Hematopoietic multipotent progenitor cell treated with erythropoietin and hydrocortisone succinate and interleukin-3 and kit ligand, for 15 days (in vitro differentiated cells): ENCODE data around the gene DUSP22.

ENCODE experiments used
- DNase-seq: peaks from one replicate; pipeline ENCODE4 v3.0.0-alpha.2; 2015; ENCODE audit warnings: low spot score

DUSP22 gene

DNA sequence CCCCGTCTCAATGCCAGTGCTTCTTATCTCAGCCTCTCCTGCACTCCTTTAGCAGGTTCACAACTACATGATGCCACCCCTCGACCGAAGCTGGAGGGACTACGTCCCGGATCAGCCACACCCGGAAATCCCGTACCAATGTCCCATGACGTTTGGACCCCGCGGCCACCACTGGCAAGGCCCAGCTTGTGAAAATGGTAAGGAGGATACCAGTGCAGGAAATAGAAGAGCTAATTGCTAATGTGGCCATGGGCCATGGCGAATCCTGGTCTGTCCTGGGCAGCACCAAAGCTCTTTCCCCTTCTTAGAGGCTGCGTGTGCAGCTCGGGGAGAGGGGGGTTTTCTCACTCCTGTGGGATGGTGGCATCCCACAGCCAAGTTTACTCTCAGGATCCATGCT lies 104.8 kb downstream of the DUSP22 start:
- DNase-seq = no peak

DNA sequence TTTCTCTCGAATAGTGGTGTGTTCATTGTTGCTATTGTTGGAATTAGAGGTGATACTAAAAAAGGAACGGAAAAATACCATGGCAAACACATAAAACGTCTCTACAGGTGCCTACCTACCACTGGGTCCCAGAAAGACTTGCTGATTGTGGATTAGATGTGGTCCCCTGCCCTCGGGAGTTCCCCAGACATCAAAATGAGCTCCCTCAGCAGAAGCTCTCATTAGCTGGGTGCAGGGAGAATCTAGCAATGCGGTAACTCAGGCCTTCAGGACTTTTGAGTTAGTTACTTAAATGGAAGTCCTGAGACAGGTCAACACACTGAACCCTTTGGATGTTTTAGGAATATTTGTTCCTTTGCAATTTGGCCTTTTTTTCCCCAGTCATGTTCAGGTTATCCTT lies 105.3 kb downstream of the DUSP22 start:
- DNase-seq = no peak

DNA sequence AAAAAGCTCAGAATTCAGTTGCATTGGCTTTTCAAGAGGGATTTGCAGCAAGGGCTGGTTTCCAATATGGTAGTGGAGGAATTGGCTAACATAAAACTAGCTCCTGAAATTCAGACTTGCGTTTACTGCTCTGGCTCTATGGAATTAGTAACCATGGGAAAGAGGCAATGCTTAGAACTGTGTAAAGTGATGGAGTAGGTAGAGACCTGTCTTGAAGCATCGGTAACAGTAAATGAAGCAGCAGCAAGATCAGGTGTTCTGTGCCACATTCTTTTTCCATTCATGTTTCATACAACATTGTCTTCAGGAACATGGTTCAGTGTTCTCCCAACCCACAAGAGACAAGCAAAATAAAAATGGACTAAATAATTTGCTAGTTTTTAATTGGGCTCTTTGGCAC lies 105.8 kb downstream of the DUSP22 start:
- no peak for DNase-seq

DNA sequence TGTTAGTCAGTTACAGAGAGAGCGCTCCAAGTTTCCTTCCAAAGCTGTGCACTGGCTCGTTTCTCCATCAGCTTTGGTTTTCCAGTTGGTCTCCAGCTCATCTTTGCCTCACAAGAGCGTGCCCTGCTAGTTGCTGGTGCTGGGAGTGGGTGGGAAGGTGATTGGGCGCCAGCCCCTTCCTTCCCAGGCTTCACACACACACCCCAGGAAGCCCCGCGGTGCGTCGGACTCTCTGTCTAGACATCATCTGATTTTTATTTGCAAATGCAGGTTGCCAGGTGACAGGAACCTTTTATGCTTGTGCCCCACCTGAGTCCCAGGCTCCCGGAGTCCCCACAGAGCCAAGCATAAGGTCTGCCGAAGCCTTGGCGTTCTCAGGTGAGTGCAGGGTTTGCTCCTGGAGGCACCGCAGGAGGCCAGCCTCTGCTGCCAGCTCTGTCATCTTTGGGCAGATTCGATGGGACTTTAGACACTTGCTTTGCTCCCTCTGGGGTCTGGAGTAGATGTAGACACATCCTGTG lies 106.3 kb downstream of the DUSP22 start:
- DNase-seq = no peak

DNA sequence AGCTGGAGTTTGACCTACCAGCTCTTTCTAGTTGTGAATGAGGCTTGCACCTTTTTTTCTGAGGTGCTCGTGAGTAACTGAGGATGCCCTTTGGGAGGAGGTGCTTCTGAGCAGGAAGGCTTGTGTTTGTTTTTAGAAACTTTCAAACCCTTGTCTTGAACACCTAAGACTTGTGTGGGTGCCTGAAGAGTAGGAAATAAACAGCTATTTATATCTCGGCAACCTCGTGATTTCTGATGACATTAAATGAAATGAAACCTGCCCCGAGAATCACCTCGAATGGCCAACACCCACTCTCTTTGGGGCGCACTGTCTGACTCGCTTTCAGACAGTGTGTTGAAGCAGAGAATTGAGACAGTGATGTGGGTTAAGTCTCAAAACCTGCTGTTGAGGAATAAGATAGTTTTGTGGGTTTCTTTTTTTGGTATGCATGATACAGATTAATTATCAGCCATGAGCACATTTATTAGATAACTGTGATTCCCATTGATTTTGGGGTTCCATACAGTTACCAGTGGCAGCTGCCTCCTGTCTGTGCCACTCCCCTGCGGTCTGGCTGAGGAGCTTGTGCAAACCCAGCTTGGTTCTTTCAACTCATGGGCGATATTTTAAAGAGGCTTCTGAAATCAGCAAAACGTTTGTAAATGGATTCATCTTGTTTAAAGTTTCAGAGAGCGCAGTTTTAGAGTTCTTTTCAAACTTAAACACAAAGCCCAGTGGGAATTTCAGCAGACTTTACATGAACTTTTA lies 107.7 kb downstream of the DUSP22 start:
- no peak for DNase-seq

DNA sequence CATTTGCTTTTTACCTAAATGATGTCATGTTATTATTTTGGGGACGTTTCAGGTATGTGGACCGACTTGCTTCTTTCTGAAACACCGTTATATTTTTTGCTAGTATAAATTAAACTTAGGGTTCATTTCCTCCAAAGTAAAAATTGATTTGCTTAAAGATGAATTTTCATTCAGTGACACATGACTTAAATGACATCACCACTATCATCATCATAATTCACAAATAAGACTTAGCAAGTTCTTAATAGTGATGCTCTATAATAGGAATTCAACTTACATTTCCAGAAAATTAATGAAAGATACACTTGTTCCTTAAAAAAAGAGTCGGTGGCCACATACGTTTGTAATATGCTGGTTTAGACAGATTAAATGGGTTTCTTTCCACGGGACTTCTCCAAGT lies 108.5 kb downstream of the DUSP22 start:
- DNase-seq = no peak
